ENCODE measurements around the gene CPSF7. TPM values are rescaled to one million over a fixed set of nuclear protein-coding genes. Genes with fewer than 3 reads are reported as not detected.
"Not testable (repeated sequence)": the region's sequence is repeated elsewhere in the genome, so short reads cannot be mapped to it uniquely, and the experiment has no call there.

The CPSF7 gene, protein sequence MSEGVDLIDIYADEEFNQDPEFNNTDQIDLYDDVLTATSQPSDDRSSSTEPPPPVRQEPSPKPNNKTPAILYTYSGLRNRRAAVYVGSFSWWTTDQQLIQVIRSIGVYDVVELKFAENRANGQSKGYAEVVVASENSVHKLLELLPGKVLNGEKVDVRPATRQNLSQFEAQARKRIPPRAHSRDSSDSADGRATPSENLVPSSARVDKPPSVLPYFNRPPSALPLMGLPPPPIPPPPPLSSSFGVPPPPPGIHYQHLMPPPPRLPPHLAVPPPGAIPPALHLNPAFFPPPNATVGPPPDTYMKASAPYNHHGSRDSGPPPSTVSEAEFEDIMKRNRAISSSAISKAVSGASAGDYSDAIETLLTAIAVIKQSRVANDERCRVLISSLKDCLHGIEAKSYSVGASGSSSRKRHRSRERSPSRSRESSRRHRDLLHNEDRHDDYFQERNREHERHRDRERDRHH
- total RNA-seq (2014; rRNA removed; shearing (Covaris generic)) = 34.3 and 44.0 TPM in 2 replicates

DNA sequence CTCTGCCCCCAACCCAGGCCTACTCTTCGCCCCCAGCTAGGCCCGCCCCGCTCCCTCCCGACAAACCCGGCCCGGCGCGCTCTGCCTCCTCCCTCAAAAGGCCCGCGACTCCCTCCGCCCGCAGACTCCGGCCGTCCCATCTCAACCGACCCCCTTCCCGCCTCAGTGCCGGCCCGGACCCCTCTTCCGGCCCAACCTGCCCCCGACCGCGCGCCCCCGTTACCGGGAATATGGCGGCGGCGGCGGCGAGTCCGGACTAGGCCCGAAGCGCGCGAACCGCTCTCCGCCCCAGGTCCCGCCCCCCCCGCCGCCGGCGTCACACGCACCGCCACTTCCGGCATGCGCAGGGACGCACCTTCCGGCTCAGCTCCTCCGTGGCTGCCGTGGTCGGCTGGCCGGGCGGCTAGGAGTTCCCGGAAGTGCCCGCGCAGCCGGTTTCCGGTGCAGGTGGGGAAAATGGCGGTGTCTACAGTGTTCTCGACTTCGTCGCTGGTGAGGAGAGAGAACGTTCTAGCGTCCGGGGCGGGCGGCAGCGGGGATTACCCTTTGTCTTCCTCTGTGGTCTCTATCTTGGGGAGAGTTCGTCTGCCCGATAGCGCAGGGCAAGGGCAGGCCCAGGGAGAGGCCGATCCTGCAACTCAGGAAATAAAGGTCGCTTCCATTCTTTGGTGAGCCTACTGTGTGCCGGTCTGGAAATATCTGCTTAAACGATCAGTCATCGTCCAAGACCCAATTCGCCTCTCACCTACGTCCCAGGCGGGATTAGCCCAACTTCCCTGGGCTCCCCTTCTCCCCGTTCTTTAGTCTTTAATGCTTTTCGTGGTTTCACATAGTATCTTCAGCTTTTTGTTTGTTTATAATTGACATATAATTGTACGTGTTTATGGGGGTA is at the start of gene CPSF7, which contains the start of gene SDHAF2:
CPSF7 (minus strand) TSS at position 285 of the 892 bp plus-strand sequence. CDS start 740 bp downstream, outside the sequence.
SDHAF2 (plus strand) TSS at position 434 of the 892 bp plus-strand sequence; CDS start at position 457, 23 bp downstream.
- peak; percentile 94 for DNase-seq (ENCODE audit: low read depth)

DNA sequence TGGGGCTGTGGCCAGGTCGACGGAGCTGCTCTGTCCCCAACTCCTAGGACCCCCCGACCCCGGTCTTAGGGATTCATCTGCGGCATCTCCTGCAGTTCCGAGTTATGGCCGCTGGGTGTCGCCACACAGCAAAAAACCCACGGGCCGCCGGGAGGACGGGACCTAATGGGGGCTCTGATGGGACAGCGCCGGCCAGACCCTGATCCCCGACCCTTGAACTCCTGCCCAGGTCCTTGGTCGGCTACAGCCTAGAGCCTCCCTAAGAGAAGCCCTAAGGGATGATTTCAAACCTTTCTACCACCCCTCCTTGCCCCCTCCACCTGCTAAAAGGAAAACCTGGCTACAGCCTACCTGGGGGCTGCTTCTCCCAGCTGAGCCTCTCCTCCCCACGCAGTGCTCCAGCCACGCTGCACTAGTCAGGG is 48.0 kb upstream of the CPSF7 start:
- no peak for DNase-seq (ENCODE audit: low read depth)

GRCh38 chr11:61477126-61477525 is 47.4 kb upstream of the CPSF7 start:
- no peak for DNase-seq (ENCODE audit: low read depth)

GRCh38 chr11:61476371-61476770 is 46.6 kb upstream of the CPSF7 start:
- no peak for DNase-seq (ENCODE audit: low read depth)

DNA sequence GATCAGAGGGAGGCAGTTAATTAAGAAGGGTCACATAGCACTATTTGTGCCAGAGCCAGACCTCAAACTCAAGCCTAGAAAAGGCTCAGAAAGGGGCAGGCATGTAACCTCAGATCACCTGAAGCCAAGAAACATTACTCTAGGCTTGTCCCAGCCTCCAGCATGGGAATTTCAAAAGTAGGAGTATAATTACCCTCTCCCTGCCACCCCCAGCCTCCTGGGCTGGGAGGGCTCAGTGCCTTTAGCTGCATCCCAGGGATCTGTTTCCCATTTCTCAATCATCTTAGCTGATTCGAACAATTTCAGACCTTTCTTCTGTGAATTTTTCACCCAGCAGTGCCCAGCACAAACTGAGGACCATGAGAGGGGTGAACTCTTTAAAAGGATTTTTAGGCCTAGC is 45.7 kb upstream of the CPSF7 start:
- DNase-seq (ENCODE audit: low read depth) = no peak

DNA sequence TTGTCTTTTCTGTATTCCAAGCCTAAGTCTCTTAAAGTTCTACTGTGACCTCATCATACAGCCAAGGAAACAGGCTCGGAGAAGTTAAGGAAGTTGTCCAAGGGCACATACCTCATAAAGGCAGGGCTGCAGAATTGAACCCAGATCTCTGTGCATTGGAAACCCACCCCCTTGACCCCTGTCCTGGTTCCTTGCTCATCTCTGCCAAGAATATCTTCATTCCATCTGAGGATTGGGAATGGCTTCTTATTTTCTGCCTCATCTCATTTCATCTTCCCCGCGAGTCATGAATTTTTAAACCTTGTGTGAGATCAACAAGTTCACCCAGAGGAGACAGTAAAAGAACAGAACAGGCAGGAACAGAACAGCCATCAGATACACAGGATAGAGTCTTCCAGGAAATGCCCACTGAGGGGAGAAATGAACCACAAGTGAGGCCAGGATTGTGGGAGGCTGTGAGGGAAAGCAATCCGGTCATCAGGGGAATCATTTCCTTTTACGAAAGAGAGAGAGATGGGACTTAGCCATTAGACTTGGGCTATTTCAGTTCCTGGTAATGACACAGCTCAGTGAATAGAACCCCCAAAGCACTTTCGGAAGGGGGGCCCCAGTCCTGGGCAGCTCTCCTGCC is 44.4 kb upstream of the CPSF7 start:
- no peak for DNase-seq (ENCODE audit: low read depth)

DNA sequence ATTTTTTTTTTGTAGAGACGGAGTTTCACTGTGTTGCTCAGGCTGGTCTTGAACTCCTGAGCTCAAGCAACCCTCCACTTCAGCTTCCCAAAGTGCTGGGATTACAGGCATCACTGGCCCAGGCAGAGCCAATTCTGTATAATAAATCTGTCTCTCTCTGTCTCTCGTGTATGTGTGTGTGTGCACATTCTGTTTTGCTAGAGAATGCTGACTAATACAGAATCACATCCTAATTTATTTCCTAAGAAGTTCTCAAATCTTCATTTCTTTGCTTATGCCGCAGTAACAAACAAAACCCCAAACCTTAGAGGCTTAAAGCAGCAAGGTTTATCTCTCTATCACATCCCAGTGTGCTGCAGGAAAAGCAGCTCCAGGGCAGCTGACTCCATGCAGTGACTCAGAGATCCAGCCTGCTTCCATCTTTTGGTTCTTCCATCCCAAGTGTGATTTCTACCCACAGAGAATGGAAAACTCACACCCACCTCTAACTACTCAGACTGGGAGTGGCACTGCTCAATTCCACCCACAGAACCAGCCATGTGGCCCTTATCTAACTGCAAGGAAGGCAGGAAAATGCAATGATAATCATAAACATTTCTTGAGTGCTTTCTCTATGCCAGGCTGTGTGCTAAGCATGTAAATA is 43.7 kb upstream of the CPSF7 start:
- DNase-seq (ENCODE audit: low read depth) = peak; percentile 19

DNA sequence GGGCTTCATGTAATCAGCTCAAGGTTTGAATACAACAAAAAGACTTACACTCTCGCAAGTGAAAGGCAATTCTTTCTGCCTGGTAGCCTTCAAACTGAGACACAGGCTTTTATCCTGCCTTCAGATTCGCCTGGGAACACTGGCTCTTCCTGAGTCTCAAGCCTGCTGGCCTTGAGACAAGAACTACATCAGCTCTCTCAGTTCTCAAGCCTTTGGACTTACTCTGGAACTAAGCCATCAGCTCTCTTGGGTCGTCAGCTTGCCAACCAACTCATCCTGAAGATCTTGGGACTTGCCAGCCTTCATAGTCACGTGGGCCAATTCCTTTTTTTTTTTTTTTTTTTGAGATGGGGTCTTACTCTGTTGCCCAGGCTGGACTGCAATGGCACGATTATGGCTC is 43.1 kb upstream of the CPSF7 start:
- no peak for DNase-seq (ENCODE audit: low read depth)

- no peak for DNase-seq (ENCODE audit: low read depth)
Measured at GRCh38 chr11:61472282-61472681, 42.5 kb upstream of the CPSF7 start.

DNA sequence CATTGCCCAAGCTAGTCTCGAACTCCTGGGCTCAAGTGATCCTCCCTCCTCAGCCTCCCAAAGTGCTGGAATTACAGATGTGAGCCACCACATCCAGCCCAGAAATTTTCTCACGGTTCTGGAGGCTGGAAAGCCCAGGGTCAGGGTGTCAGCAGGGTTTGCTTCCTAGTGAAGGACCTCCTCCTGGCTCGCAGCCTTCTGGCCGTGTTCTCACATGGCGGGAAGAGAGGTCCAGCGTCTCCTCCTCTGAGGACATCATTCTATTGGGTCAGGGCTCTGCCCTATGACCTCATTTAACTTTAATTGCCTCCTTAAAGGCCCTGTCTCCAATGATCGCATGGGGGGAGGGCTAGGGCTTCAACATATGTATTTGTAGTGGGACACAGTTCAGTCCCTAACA is 38.2 kb upstream of the CPSF7 start:
- DNase-seq (ENCODE audit: low read depth) = no peak

- DNase-seq (ENCODE audit: low read depth) = not testable (repeated sequence)
Measured at GRCh38 chr11:61467602-61468001, 37.8 kb upstream of the CPSF7 start.

DNA sequence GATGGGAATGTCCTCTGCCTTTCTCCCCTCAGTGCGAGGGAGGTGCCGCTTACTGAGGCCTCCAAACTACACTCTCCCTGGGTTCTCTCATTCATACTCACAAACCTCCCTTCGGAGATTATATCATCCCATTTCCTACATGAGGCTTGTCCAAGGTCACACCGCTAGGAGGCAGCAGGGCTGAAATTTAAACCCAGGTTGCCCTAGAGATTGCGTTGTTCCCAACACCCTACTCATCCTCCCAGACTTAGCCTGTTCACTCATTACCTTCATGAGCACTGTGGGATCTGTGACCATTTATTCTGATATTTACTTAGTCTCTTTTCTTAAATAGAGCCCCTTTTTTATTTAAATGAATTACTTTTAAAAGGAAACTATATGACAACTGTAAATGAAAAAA is 31.2 kb upstream of the CPSF7 start:
- DNase-seq (ENCODE audit: low read depth) = no peak

GRCh38 chr11:61460474-61460881 is 30.7 kb upstream of the CPSF7 start:
- no peak for DNase-seq (ENCODE audit: low read depth)

DNA sequence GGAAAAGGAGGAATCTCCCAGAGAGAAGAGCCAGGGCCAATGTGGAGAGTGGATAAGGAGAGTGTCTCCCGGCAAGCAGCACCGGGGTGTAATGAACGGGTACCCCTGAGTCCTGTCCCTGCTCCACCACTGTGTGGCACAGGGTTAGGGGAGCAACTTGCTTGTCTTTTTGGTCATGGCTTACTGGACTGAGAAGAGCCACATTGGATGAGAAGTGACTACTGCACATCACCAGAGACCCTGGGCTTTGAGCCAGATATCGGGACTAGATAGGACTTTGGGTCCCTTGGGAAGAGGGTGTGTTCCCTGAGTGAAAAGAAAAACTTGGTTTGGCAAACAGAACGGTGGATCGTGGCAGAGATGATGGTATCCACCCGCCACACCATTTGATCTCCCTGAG is 24.7 kb upstream of the CPSF7 start:
- no peak for DNase-seq (ENCODE audit: low read depth)

GRCh38 chr11:61453695-61454094 is 23.9 kb upstream of the CPSF7 start:
- DNase-seq (ENCODE audit: low read depth) = no peak

DNA sequence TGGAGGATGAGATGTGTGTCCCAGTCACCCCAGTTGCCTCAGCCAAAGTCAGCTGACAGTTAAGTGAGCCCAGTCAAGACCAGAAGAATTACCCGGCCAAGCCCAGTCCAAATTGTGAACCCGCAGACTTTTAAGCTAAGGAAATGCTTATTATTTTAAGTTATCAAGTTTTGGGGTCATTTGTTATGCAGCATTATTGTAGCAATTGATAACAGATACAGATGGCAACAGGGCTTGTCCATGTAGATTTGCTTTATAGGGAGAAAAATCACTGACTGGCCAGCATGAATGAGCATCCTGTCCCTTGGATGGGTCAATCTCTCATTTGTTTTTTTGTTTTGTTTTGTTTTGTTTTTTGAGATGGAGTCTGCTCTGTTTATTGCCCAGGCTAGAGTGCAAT is 23.1 kb upstream of the CPSF7 start:
- DNase-seq (ENCODE audit: low read depth) = no peak

DNA sequence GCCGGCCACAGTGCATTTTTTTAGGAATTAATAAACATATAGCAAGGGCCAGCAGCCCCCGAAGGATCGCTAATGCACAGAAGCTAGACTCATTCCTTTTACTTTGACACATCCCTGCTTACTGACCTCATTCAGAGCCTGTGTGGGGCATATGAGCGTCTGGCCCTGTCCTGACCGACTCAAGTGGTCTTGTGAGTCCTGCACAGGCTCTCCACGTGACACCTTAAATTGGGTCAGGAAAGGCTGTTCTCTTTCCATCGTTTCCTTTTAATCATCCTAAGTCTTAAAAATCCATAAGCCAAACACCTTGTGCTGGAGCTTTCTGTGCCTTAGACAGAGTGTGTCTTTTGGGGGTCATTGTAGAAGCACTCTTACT is 18.8 kb upstream of the CPSF7 start:
- DNase-seq (ENCODE audit: low read depth) = no peak

GRCh38 chr11:61447601-61448551 is 18.1 kb upstream of the CPSF7 start:
- no peak for DNase-seq (ENCODE audit: low read depth)

DNA sequence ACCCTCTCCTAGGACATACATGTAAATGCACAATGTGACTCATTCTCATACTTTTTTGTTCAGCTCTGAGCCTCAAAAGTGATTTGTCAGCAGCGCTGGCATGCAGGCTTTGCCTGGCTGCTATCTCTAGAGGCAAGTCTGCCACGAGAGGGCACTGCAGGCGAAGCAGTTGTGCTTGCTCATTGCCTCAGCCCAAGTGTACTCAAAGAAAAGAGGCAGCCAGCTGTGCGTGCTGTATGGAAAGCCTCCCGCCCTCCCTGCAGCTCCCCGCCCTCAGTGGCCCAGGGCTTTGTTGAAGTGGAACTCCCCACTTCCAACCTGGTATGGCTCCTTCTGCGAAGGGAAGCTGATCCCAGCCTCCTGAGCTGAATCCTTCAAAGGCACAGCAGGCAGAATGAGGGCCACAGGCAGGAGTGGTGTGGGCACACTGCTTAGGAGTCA is 16.5 kb upstream of the CPSF7 start:
- peak; percentile 85 for DNase-seq (ENCODE audit: low read depth)

DNA sequence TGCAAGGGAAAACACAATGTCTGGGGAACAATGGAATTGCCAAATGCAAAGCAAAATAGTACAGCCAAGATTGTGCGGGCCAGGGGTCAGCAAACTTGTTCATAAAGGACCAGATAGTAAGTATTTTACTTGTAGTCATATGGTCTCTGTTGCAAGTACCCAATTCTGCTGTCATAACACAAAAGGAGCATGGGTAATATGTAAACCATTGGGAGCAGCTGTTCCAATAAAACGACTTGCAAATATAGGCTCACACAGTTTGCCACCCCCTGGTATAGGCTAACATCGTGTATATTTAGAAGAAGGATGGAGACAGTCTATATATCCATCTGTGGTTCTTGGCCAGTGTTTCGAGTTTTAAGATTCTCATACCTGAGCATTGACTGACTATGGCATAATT is 15.7 kb upstream of the CPSF7 start:
- DNase-seq (ENCODE audit: low read depth) = no peak
